NCI-H446 treated with DMSO at 0.1 percent for 48 hours (cell line): Measurements from ENCODE around the gene SOX8.

ENCODE experiments used
- DNase-seq: peaks from one replicate; lab custom pipeline; 2025; lab: John Stamatoyannopoulos, UW

Gene SOX8

GRCh38 chr16:974001-974601 lies 7.5 kb upstream of the SOX8 start:
- DNase-seq: no peak

DNA sequence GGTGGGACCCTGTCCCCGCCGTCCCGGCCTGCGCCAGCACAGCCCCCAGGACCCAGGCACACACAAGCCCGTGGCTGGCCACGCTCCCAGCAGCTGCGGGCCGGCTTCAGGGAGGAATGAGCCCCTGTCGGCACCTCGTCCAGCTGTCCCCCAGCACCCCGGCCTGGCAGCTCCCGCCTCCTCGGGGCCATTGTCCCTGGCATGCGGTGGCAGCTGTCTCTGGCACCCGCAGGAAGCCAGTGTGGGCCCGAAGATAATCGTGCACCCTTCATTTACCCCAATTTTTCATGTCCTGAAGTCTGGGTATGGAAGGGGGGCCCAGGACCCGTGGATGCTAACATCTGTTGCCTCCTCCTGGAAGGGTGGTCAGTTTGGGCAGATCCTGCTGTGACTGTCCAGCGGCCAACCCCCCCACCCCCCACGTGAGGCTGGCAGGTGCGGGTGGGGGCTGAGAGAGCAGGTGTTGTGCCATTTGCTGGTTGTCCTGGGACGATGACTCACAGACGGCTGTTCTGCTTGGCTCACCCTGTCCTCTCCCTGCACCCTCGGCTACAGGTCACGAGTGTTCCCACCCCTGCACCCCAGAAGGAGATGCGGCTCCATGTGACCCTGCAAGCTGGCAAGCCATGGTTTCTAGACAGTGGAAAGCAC lies 6.8 kb upstream of the SOX8 start:
- DNase-seq: no peak

GRCh38 chr16:975291-975690 lies 6.3 kb upstream of the SOX8 start:
- DNase-seq: no peak

GRCh38 chr16:976389-976931 lies 5.1 kb upstream of the SOX8 start:
- DNase-seq: no peak

DNA sequence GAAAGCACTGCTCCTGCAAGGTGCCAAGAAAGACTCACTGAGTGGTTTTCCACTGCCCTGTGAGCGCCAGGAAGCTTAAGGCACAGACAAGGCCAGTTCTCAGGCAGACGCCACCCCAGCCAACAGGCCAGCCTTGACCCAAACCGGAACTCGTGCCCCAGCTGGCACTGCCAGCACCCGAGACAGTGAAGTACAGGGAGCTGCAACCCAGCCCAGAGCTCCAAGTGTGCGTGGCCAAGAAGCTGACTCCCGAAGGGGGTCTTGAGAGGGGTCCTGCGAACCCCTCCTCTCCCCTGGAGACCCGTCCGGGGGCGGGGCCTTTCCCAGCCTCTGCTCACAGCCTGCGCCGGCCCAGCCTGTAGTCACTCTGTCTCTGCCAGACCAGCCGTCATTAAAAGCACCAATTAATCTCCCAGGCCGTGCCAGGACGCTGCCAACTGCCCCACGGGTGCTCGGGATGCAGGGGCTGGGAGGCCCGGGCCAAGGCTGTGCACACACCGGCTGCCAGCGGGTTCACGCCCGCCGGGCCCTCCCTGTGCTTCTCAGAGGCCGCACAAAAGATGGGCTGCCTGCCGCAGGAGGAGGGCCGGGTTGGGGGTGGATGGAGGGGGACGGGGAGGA lies 4.4 kb upstream of the SOX8 start:
- no peak for DNase-seq

DNA sequence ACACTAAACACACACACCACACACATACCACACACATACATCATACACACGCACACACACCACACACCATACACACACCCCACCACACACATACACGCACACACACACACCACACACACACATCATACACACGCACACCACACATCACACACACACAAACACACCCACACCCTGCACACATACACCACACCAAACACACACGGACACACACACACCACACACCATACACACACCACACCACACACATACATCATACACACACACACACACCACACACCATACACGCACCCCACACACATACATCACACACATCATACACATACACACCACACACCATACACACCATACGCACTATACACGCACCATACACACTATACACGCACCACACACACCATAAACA lies 3.7 kb upstream of the SOX8 start:
- no peak for DNase-seq

- DNase-seq: no peak
These were observed 3.2 kb upstream of the SOX8 start for GRCh38 chr16:978403-978802.

DNA sequence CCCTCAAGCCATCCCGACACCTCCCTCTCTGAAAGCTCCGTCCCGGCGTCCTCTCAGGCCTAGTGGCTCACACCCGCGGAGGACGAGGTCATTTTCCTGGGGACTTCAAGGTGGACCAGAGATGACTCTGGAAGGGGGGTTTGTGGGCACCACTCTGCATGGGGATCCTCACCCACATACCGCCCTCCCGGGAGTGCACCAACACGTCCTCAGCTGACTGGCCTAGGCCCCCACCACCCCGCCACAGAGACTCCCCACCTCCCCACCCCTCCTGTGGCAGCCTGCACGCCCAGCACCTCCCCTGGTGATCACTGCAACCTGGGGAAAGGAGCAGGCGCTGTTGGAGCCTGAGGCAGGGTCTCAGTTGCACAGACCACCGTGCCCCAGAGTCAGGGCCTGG lies 2.4 kb upstream of the SOX8 start:
- no peak for DNase-seq

GRCh38 chr16:979859-980594 lies 1.5 kb upstream of the SOX8 start:
- no peak for DNase-seq

- DNase-seq: no peak
These were observed 1.0 kb upstream of the SOX8 start for GRCh38 chr16:980595-980854.

GRCh38 chr16:982145-983043 lies 824 bp downstream of the SOX8 start:
- DNase-seq: no peak

DNA sequence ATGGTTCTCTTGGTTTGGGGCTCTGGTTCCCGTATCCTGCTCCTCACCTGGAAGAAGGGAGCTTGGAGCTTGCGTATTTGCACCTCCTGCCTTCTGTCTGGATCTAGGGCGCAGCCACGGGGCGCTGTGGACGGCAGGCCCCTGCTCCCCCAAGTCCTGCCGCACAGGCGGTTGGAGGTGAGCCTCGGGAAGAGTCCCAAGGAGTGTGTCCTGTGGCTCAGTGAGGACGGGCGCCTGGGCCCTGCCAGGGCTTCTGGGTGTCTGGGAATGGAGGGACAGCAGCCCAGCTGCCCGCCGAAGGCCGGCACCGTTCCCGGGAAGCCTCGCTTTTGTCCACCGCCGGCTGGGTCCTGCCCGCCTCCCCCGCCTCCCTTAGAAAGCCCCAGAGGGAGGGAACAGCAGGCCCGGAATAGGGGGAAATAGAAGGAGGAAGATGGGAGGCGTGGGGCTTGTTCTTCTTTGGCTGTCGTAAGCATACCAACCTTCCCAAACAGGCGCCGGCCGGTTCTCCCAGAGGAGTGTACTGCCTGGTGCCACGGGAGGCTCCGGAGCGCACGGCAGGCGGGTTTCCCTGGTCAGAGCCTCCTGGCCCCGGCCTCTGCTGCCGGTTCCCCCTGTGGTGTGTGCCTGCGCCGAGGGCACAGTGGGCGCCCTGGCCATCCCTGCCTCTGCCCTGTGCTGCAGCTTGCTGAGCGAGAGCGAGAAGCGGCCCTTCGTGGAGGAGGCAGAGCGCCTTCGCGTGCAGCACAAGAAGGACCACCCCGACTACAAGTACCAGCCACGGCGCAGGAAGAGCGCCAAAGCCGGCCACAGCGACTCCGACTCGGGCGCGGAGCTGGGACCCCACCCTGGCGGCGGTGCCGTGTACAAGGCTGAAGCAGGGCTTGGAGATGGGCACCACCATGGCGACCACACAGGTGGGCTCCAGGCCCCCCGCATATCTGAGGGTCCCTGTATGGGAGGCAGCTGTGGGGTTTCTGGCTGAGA lies 1.8 kb downstream of the SOX8 start:
- no peak for DNase-seq

GRCh38 chr16:984121-984694 lies 2.6 kb downstream of the SOX8 start:
- DNase-seq: no peak

DNA sequence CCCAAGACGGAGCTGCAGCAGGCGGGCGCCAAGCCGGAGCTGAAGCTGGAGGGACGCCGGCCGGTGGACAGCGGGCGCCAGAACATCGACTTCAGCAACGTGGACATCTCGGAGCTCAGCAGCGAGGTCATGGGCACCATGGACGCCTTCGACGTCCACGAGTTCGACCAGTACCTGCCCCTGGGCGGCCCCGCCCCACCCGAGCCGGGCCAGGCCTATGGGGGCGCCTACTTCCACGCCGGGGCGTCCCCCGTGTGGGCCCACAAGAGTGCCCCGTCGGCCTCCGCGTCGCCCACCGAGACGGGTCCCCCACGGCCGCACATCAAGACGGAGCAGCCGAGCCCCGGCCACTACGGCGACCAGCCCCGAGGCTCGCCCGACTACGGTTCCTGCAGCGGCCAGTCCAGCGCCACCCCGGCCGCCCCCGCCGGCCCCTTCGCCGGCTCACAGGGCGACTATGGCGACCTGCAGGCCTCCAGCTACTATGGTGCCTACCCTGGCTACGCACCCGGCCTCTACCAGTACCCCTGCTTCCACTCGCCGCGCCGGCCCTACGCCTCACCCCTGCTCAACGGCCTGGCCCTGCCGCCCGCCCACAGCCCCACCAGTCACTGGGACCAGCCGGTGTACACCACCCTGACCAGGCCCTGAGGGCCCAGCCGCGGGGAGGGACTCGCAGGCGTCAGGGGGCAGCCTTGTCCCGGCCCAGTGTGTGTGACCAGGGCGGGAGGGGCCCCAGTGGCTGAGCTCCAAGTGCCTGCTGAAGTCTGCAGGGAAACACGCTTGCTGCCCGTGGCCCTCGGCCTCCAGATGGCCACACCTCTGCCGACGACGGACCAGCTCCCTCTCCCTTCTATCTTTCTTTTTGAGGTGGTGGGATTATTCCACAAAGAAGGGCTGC lies 3.4 kb downstream of the SOX8 start:
- no peak for DNase-seq

DNA sequence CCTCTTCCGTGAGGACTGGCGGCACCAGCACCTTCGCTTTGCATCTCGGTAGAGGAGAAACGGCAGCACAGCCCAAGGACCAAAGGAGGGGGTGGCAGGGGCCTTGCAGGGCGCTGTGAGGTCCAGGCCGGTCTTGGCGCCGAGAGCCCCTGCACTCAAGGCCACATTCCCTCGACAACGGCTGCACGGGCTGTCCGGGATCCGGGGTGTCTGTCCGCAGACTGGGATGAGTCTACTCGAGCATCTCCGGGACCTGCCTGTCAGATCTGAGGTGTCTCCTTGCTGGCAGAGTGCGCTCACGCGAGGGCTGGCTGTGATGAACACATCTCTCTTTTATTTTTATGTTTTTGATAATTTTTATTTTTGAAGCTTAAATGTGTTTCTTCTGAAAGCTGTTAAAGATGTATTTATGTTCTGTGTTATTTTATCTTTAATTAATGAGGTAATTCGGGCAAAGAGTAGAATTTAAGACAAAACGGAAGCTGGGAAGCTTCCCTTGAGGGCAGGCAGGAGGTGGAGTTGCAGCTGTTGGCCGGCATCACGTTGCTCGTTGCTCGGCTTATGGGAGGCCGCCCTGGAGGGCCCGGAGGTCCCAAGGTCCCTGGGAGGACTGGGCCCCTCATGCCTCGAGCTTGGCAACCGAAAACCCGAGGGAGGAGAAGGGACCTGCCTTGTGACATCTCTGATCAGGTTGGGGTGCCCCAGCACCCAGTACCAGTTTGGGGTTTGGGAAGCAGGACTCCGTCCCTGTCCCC lies 4.3 kb downstream of the SOX8 start:
- DNase-seq: no peak

DNA sequence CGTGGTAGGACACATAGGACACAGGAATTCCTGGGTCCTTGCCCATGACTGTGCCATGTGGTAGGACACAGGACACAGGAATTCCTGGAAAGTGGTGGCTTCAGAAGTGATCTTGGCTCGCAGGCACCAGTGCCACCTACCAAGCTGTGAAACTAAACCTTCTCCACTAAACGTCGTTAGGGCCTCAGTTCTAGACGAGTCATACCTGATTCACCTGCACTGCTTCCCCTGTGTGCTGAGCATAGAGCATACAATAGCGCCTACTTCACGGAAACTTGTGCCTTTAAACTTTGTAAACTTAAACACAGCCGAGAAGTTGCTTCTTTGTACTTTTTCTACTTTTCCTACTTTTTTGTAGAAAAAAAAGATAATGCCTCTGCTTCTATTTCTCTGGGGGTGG lies 4.8 kb downstream of the SOX8 start:
- no peak for DNase-seq

DNA sequence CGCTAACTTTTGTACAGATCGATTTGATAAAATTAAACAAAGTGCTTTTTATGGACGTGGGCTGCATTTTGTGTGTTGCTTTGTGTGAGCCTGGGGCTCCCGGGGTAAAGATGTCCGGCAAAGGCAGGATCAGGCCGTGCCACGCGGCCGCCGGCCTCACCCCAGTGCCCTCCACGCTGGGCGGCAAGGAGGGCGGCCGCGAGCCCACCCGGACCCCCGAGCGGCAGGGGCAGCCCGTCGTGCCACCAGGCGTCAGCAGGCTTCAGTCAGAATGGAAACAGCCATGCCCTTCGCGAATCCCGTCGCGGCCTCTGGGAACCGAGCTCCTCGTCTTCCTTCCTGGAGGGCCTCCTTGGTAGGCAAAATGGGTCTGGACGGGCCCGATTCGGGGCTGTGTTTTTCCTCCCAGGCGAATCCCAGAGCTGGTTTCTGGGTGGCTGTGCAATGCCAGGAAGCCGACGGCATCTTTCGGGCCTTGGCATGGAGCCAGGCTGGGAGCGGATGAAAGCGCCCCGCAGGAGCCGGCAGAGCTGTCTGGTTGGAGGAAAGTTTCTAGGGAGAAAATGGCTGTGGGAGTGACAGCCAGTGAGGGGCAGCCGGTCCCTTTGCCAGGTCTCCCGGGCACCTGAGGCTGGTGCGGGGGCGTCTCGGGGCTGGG lies 5.5 kb downstream of the SOX8 start:
- DNase-seq: no peak

GRCh38 chr16:987906-988305 lies 6.3 kb downstream of the SOX8 start:
- no peak for DNase-seq
